Right renal pelvis (tissue), 4 donors: ENCODE results near the gene TMEM19. TPM values are rescaled to one million over a fixed set of nuclear protein-coding genes. Genes with fewer than 3 reads are reported as not detected.

Experiments used
- DNase-seq, 4 donors: peaks; one replicate each; pipeline ENCODE4 v3.0.0-alpha.2; 2013; ENCODE audit warnings: low read depth in 4 of 4, low spot score in 3 of 4, missing footprints in 1 of 4
- polyA plus RNA-seq, 4 donors: library from polyadenylated mRNA; unstranded; fragments of 120-200 nt; gene quantifications; one replicate each; pipeline ENCODE4 v1.2.1, GENCODE V29; 2013; ENCODE audit not compliant: insufficient read length in 4 of 4

Gene TMEM19
- polyA plus RNA-seq, result 10 to 100 TPM; 32.0 to 44.9 (median 42.0) TPM

- DNase-seq, result peak; percentile 76 to 78 (median 78)
Measured at GRCh38 chr12:71685914-71686657, at the start of gene TMEM19. Gene TMEM19 (plus strand): TSS chr12:71686082. CDS start chr12:71686681, 599 bp downstream.

- DNase-seq, result peak; percentile 34 to 47 (median 39)
Measured at GRCh38 chr12:71636704-71637115, 49.2 kb upstream of the TMEM19 start.

- DNase-seq, result no peak
Measured at GRCh38 chr12:71638499-71638898, 47.4 kb upstream of the TMEM19 start.

GRCh38 chr12:71639341-71639760 lies 46.5 kb upstream of the TMEM19 start:
- no peak for DNase-seq

GRCh38 chr12:71640316-71640715 lies 45.6 kb upstream of the TMEM19 start:
- DNase-seq, result no peak

- DNase-seq, result no peak
Measured at GRCh38 chr12:71641390-71641789, 44.5 kb upstream of the TMEM19 start.

GRCh38 chr12:71642264-71642663 lies 43.6 kb upstream of the TMEM19 start:
- DNase-seq, result no peak

GRCh38 chr12:71645268-71645667 lies 40.6 kb upstream of the TMEM19 start:
- no peak for DNase-seq

- no peak for DNase-seq
Measured at GRCh38 chr12:71646512-71646911, 39.4 kb upstream of the TMEM19 start.

GRCh38 chr12:71648537-71648936 lies 37.3 kb upstream of the TMEM19 start:
- DNase-seq, result no peak

- no peak for DNase-seq
Measured at GRCh38 chr12:71649401-71649800, 36.5 kb upstream of the TMEM19 start.

GRCh38 chr12:71652656-71653055 lies 33.2 kb upstream of the TMEM19 start:
- no peak for DNase-seq

- DNase-seq, result no peak
Measured at GRCh38 chr12:71653137-71653536, 32.7 kb upstream of the TMEM19 start.

GRCh38 chr12:71654200-71654599 lies 31.7 kb upstream of the TMEM19 start:
- DNase-seq, result no peak

GRCh38 chr12:71655495-71655894 lies 30.4 kb upstream of the TMEM19 start:
- DNase-seq, result no peak

- DNase-seq, result no peak
Measured at GRCh38 chr12:71655907-71656306, 30.0 kb upstream of the TMEM19 start.

GRCh38 chr12:71656740-71657139 lies 29.1 kb upstream of the TMEM19 start:
- DNase-seq, result no peak

GRCh38 chr12:71661977-71662530 lies 23.8 kb upstream of the TMEM19 start:
- no peak for DNase-seq

GRCh38 chr12:71662849-71663560 lies 22.9 kb upstream of the TMEM19 start:
- peak in 1 of 4 donors; percentile 67 for DNase-seq

GRCh38 chr12:71663561-71664410 lies 22.1 kb upstream of the TMEM19 start, which contains the start of the genes THAP2 and ZFC3H1:
Gene THAP2 (plus strand): TSS chr12:71664301. CDS start chr12:71664510, 209 bp downstream.
Gene ZFC3H1 (minus strand): TSS chr12:71663848. CDS start chr12:71663610, 238 bp downstream.
- DNase-seq, result peak; percentile 92 to 98 (median 97)
